A673 (cell line): Measurements from ENCODE around the gene NFASC. TPM values are rescaled to one million over a fixed set of nuclear protein-coding genes. Genes with fewer than 3 reads are reported as not detected.

ENCODE experiments used
- BruUV-seq: library from RNA; stranded (reverse); fragments of 400-500 nt; replicated peaks from 2 replicates; lab custom pipeline; 2021; lab: Mats Ljungman, UMichigan
- CTCF ChIA-PET: fragments of 300-600 bp; sonication (Branson Sonifier 250); formaldehyde crosslinking; loops from one replicate; lab custom pipeline; 2022; ENCODE audit warnings: antibody characterized with exemption; lab: Charles Lee
- POLR2A ChIA-PET: fragments of 300-600 bp; sonication (Branson Sonifier 250); formaldehyde crosslinking; loops from one replicate; lab custom pipeline; 2022; ENCODE audit warnings: antibody characterized with exemption; ENCODE audit not compliant: low non-redundant PET; lab: Charles Lee
- DNase-seq: peaks from one replicate; pipeline ENCODE4 v3.0.0-alpha.2; 2015; ENCODE audit warnings: low spot score
- H3K27ac ChIP-seq: fragments of 200-600 bp; sonication (generic); 2 replicates; pipeline ENCODE4 v1.5.1; 2016; ENCODE audit warnings: mixed run types, low read depth, mild to moderate bottlenecking, mixed read lengths, antibody characterized with exemption, low read length; ENCODE audit not compliant: poor library complexity, severe bottlenecking
- H3K27me3 ChIP-seq: fragments of 200-600 bp; sonication (generic); replicated peaks from 2 replicates; pipeline ENCODE4 v1.6.1; 2017; ENCODE audit warnings: mixed run types, low read depth, mild to moderate bottlenecking, mixed read lengths, antibody characterized with exemption, low read length; ENCODE audit not compliant: insufficient read depth, poor library complexity
- H3K36me3 ChIP-seq: fragments of 200-600 bp; sonication (generic); 2 replicates; pipeline ENCODE4 v1.6.1; 2016; ENCODE audit warnings: mixed run types, mild to moderate bottlenecking, mixed read lengths, antibody characterized with exemption, low read length; ENCODE audit not compliant: insufficient read depth, poor library complexity, severe bottlenecking
- H3K4me1 ChIP-seq: fragments of 200-600 bp; sonication (generic); 2 replicates; pipeline ENCODE4 v1.6.1; 2017; ENCODE audit warnings: mixed run types, mild to moderate bottlenecking, mixed read lengths, antibody characterized with exemption, low read length; ENCODE audit not compliant: insufficient read depth, poor library complexity, severe bottlenecking
- H3K4me3 ChIP-seq: fragments of 200-600 bp; sonication (generic); 2 replicates; pipeline ENCODE4 v1.5.1; 2016; ENCODE audit warnings: low read depth, mixed run types, mild to moderate bottlenecking, mixed read lengths, low read length; ENCODE audit not compliant: poor library complexity, severe bottlenecking
- H3K9me3 ChIP-seq: fragments of 200-600 bp; sonication (generic); 2 replicates; pipeline ENCODE4 v1.6.1; 2016; ENCODE audit warnings: mixed run types, low read depth, mild to moderate bottlenecking, mixed read lengths, antibody characterized with exemption, low read length; ENCODE audit not compliant: poor library complexity, severe bottlenecking
- EZH2 ChIP-seq: fragments of 200-600 bp; sonication (generic); IDR thresholded peaks from 2 replicates; pipeline ENCODE4 v1.6.1; 2017; ENCODE audit warnings: borderline replicate concordance, low read depth, mild to moderate bottlenecking, mixed read lengths, antibody characterized with exemption, low read length; ENCODE audit not compliant: poor library complexity, severe bottlenecking
- intact Hi-C: fragments of 100-400 bp; cut with micrococcal nuclease; formaldehyde crosslinking; loops from one replicate; pipeline ENCODE4 v1.10.0; 2022; ENCODE audit not compliant: unreplicated experiment
- total RNA-seq: library from RNA; stranded (reverse); gene quantifications from 2 replicates; pipeline ENCODE4 v1.2.3, GENCODE V29; 2021
- TF ChIP-seq, protein P1 (sequence below): fragments of 300-800, 200-600 bp; sonication (generic); conservative IDR thresholded peaks from 2 replicates; pipeline ENCODE4 v1.5.1; 2017; ENCODE audit warnings: low read depth, mild to moderate bottlenecking, antibody characterized with exemption, low read length, moderate library complexity, mixed read lengths

The NFASC gene
- total RNA-seq, 1 experiment from 2014 or later: 0.24 TPM

DNA sequence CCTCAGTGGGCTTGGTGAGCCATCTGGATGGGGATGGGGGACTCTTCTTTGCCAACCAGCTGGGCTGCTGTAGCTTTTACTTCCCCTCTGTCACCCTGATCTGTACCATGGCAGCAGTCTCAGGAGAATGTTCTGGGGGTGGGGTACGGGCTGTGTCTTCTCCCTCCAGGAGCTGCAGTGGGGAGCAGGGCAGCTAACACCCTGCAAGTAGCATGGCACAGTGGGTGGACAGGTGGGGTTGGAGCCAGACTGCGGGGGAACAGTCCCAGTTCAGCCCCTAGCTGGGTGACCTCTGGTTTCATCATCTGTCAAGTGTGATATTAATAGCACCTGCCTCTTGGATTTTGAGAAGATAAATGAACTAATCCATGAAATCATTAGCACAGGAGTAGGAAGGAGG lies 3.1 kb downstream of the NFASC start:
- Histone ChIP-seq H3K4me1 (no peaks in the 10 kb centered on the region), H3K27ac (no peak overlapping the region)
- DNase-seq: no peak

DNA sequence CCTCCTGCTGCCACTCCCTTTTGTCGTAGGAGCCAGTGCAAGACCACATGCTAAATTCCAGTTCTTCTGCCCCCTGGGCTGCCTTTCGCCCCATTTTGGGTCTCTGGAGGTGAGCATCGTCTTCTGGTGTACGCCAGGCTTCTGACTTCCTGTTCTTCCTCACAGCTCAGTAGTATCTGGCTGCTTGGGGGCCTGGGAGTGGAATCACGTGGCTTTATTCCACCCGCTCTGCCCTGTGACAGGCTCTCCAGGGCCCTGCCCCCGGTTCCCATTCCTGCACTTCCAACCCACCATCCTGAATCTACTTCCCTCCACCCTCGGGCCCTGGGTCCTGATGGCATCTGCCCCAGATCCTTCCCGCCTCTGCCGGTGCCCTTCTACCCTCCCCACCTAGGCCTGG lies 3.6 kb downstream of the NFASC start:
- no peak for DNase-seq
- Histone ChIP-seq H3K4me1 (no peaks in the 10 kb centered on the region), H3K27me3 (peaks cover 11% of the 10 kb centered on the region), H3K9me3 (no peaks in the 10 kb centered on the region), H3K27ac (no peak overlapping the region), H3K4me3 (no peak overlapping the region), H3K36me3 (no peaks in the 10 kb centered on the region)
- no peak for TF ChIP-seq EZH2
- no TSS peak for BruUV-seq
- intact Hi-C loops: no loop called here
- ChIA-PET POLR2A (no interaction called here), CTCF (no interaction called here)

More for the DNA sequence above, 3.1 kb downstream of the NFASC start:
- Histone ChIP-seq H3K27me3 (peaks cover 6% of the 10 kb centered on the region), H3K4me3 (no peak overlapping the region), H3K9me3 (no peaks in the 10 kb centered on the region), H3K36me3 (no peaks in the 10 kb centered on the region)
- CTCF ChIA-PET: no interaction called here
- TF ChIP-seq EZH2: no peak
- TF ChIP-seq, protein P1, sequence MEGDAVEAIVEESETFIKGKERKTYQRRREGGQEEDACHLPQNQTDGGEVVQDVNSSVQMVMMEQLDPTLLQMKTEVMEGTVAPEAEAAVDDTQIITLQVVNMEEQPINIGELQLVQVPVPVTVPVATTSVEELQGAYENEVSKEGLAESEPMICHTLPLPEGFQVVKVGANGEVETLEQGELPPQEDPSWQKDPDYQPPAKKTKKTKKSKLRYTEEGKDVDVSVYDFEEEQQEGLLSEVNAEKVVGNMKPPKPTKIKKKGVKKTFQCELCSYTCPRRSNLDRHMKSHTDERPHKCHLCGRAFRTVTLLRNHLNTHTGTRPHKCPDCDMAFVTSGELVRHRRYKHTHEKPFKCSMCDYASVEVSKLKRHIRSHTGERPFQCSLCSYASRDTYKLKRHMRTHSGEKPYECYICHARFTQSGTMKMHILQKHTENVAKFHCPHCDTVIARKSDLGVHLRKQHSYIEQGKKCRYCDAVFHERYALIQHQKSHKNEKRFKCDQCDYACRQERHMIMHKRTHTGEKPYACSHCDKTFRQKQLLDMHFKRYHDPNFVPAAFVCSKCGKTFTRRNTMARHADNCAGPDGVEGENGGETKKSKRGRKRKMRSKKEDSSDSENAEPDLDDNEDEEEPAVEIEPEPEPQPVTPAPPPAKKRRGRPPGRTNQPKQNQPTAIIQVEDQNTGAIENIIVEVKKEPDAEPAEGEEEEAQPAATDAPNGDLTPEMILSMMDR: no peak
- POLR2A ChIA-PET: no interaction called here
- no TSS peak for BruUV-seq
- intact Hi-C loops: no loop called here

DNA sequence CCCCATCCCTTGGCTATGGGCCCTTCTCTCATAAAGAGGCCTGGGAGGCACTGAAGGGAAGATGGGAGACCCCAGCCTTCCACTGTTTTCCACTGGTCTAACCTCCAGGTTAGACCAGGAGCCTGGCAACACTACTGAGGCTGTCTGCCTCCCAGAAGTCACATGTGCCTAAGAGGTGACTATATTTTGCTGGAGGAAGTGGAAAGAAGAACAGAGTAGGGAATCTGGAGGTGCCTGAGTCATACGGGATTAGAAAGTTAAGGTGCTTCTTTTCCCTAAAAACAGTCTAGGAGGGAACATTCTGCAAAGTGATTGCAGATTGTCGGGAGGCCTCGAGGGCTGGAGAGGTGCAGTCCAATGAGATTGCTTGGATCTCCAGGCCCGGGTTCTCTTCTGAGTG lies 4.6 kb downstream of the NFASC start:
- Histone ChIP-seq H3K27ac (no peak overlapping the region), H3K4me3 (no peak overlapping the region), H3K36me3 (no peaks in the 10 kb centered on the region), H3K27me3 (peaks cover 12% of the 10 kb centered on the region), H3K4me1 (no peaks in the 10 kb centered on the region), H3K9me3 (no peaks in the 10 kb centered on the region)
- DNase-seq: no peak
- CTCF ChIA-PET: no interaction called here
- POLR2A ChIA-PET: no interaction called here
- no TSS peak for BruUV-seq
- no peak for TF ChIP-seq EZH2
- TF ChIP-seq, protein P1: no peak
- intact Hi-C loops: no loop called here

DNA sequence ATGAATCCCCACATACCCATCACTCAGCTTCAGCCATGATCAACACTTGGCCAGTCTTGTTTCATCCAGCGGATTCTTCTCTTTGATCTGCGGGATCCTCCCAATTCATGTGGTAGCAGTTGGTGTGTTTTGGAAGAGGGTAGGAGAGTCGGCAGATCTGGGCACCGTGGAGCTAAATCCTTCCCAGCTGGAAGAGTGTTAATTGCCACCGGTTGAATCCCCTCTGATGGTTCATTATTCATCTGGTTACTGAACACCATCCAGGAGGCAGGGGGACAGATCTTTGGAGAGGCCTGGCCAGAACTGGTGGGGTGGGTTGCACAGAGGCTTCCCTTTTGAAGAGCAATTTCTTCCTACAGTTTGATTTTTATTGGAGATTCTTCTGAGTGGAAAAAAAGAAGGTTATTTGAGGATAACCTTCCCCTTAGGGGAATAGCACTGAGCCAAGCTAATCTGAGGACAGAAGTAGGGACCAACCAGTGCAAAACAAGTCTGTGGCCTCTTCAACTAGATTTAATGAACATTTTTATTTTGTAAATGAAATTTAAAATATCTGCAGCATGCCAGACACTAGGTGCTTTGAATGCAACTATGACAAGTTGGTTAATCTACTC lies 8.1 kb downstream of the NFASC start:
- BruUV-seq: no TSS peak
- peaks cover 12% of the 10 kb centered on the region for H3K27me3 ChIP-seq
- DNase-seq: no peak
- no peak overlapping the region for H3K4me3 ChIP-seq
- H3K27ac ChIP-seq: no peak overlapping the region
- ChIA-PET POLR2A (no interaction called here), CTCF (no interaction called here)
- intact Hi-C loops: no loop called here
- H3K9me3 ChIP-seq: no peaks in the 10 kb centered on the region
- H3K36me3 ChIP-seq: no peaks in the 10 kb centered on the region
- no peaks in the 10 kb centered on the region for H3K4me1 ChIP-seq
- TF ChIP-seq, protein P1: no peak
- no peak for TF ChIP-seq EZH2
